ENCODE measurements around the gene CCL23. TPM values are rescaled to one million over a fixed set of nuclear protein-coding genes. Genes with fewer than 3 reads are reported as not detected.

CCL23 gene
- total and polyA plus RNA-seq, 2 donors (not counting 3 experiments of a cell fraction or from before 2014, with no cell fraction given): 1.0 to 1.1 TPM

GRCh38 chr17:35998756-35999155 lies 19.0 kb downstream of the CCL23 start:
- Histone ChIP-seq H4K20me1 (replicated peaks; ENCODE audit: control insufficient read depth, extremely low read depth, insufficient read depth, low read length) (no peaks in the 10 kb centered on the region), H3K27me3 (ENCODE audit: control insufficient read depth in 2 of 2, insufficient read depth in 2 of 2, low read length in 2 of 2) (peaks cover 0 to 2% of the 10 kb centered on the region in 2 experiments), H3K36me3 (ENCODE audit: control insufficient read depth in 2 of 2, extremely low read depth in 1 of 2, insufficient read depth in 2 of 2, low read length in 2 of 2) (no peaks in the 10 kb centered on the region), H3K79me2 (ENCODE audit: control insufficient read depth, insufficient read depth, low read length) (no peaks in the 10 kb centered on the region), H3K9me3 (replicated peaks; ENCODE audit: control insufficient read depth, insufficient read depth, low read length) (no peaks in the 10 kb centered on the region), H3K4me2 (ENCODE audit: insufficient read depth, low read length) (no peak overlapping the region), H3K9me1 (replicated peaks; ENCODE audit: control insufficient read depth, extremely low read depth, insufficient read depth, low read length) (no peaks in the 10 kb centered on the region), H2AFZ (ENCODE audit: low read depth, low read length) (no peak overlapping the region), H3K9ac (replicated peaks; ENCODE audit: extremely low read depth, insufficient read depth, low read length) (no peak overlapping the region), H3K4me1 (ENCODE audit: control insufficient read depth, extremely low read depth, insufficient read depth, low read length) (no peaks in the 10 kb centered on the region), H3K27ac (ENCODE audit: insufficient read depth, low read depth, low read length) (no peak overlapping the region), H3K4me3 (replicated peaks in 1 of 3; ENCODE audit: insufficient read depth in 1 of 3, low read depth in 1 of 3, low read length in 3 of 3) (no peak overlapping the region)
- ChIA-PET CTCF (interaction anchor here (0.7 to 1.7 kb wide), 5 partner anchors 11 to 29 kb away, joined by 3 read pairs; no protein-coding TSS in a partner anchor), POLR2A (no interaction called here)
- dilution Hi-C loops (cut with MboI; ENCODE audit: extremely low pct_ligation_motif_present, low sequenced_read_pairs) (no loop called here), intact Hi-C loops (cut with micrococcal nuclease) (no loop called here)
- FAIRE-seq (no peak), DNase-seq (ENCODE audit: low read depth, low spot score) (no peak)
- no peak for TF ChIP-seq MYC (IDR thresholded peaks at IDR 0.05; ENCODE audit: low read depth, low read length)
- no peak for TF ChIP-seq EZH2 (IDR thresholded peaks at IDR 0.05; ENCODE audit: borderline replicate concordance, low read depth, low read length, severe bottlenecking)
- no peak for TF ChIP-seq FOS (IDR thresholded peaks at IDR 0.05; ENCODE audit: borderline replicate concordance, insufficient read depth, low read length)
- no peak for TF ChIP-seq JUN (IDR thresholded peaks at IDR 0.05; ENCODE audit: borderline replicate concordance, insufficient read depth, insufficient read length, low read depth)
- TF ChIP-seq POLR2A (IDR thresholded peaks at IDR 0.05; ENCODE audit: low read depth, low read length): no peak
- TF ChIP-seq POLR2AphosphoS5 (IDR thresholded peaks at IDR 0.05; ENCODE audit: insufficient read depth, low read depth, low read length): no peak
- TF ChIP-seq MAX (IDR thresholded peaks at IDR 0.05; ENCODE audit: insufficient read depth, insufficient read length): no peak
- no peak for TF ChIP-seq GATA2 (IDR thresholded peaks at IDR 0.05; ENCODE audit: insufficient read depth, insufficient read length, low read depth, low read length)
- TF ChIP-seq CTCF (IDR thresholded peaks at IDR 0.05; ENCODE audit: extremely low read depth in 1 of 2, insufficient read depth in 1 of 2, low read depth in 1 of 2, low read length in 2 of 2): no peak
- BruUV-seq (replicated peaks): no TSS peak

Measured in endothelial cell of umbilical vein (primary cell).